Endothelial cell of umbilical vein (primary cell): Measurements from ENCODE around the gene ABTB1. TPM values are rescaled to one million over a fixed set of nuclear protein-coding genes. Genes with fewer than 3 reads are reported as not detected.
A peak's percentile ranks its signal among the peaks of the same experiment; 100 is the strongest.

ENCODE experiments used
- BruUV-seq: library from RNA; stranded (reverse); fragments of 400-500 nt; replicated peaks from 2 replicates; lab custom pipeline; 2021; lab: Mats Ljungman, UMichigan
- CTCF ChIA-PET: fragments of 300-600, 350-600 bp; sonication (Branson Sonifier 250); formaldehyde crosslinking; loops from one replicate; lab custom pipeline; 2021; ENCODE audit warnings: antibody characterized with exemption, inconsistent platforms; lab: Charles Lee
- POLR2A ChIA-PET: fragments of 300-600, 350-600 bp; sonication (Branson Sonifier 250); formaldehyde crosslinking; loops from one replicate; lab custom pipeline; 2021; ENCODE audit warnings: antibody characterized with exemption, inconsistent platforms; lab: Charles Lee
- DNase-seq: peaks from one replicate; pipeline ENCODE4 v3.0.0-alpha.2; 2011; ENCODE audit warnings: low read depth, low spot score
- FAIRE-seq: peaks from 2 replicates; lab custom pipeline; 2011; peaks lifted over from hg19 to GRCh38; lab: Jason Lieb, UNC
- H2AFZ ChIP-seq: 2 replicates; pipeline ENCODE4 v1.6.0; 2012; ENCODE audit warnings: low read depth, low read length, control low read depth, inconsistent platforms
- H3K27ac ChIP-seq: 2 replicates; pipeline ENCODE4 v1.5.1; 2011; ENCODE audit warnings: low read depth, mild to moderate bottlenecking, control low read depth, low read length, moderate library complexity; ENCODE audit not compliant: insufficient read depth
- H3K27me3 ChIP-seq, 2 experiments: 2 replicates each; pipeline versions ENCODE4 v1.6.0 to v1.6.1; 2011; ENCODE audit warnings: low read length in 2 of 2, mixed read lengths in 1 of 2; ENCODE audit not compliant: control insufficient read depth in 2 of 2, insufficient read depth in 2 of 2
- H3K36me3 ChIP-seq, 2 experiments: 2 replicates in 1 of 2; 3 replicates in 1 of 2; pipeline ENCODE4 v1.5.1; 2011; ENCODE audit warnings: low read length in 2 of 2, mild to moderate bottlenecking in 1 of 2, moderate library complexity in 1 of 2; ENCODE audit not compliant: control insufficient read depth in 2 of 2, insufficient read depth in 2 of 2; ENCODE audit errors: extremely low read depth in 1 of 2
- H3K4me1 ChIP-seq: 3 replicates; pipeline ENCODE4 v1.5.1; 2011; ENCODE audit warnings: mild to moderate bottlenecking, low read length; ENCODE audit not compliant: control insufficient read depth, insufficient read depth; ENCODE audit errors: extremely low read depth
- H3K4me2 ChIP-seq: 2 replicates; pipeline ENCODE4 v1.6.1; 2011; ENCODE audit warnings: low read length, control low read depth, mixed read lengths; ENCODE audit not compliant: insufficient read depth
- H3K4me3 ChIP-seq, 3 experiments: fragments of 200-600 bp in 1 of 3; sonication (generic), shearing (Covaris generic) in 1 of 3; replicated peaks in 1 of 3; 2 replicates each; pipeline ENCODE4 v1.5.1; 2011 to 2016; ENCODE audit warnings: control low read depth in 3 of 3, low read length in 3 of 3, mild to moderate bottlenecking in 2 of 3, inconsistent platforms in 1 of 3, low read depth in 1 of 3, moderate library complexity in 1 of 3; ENCODE audit not compliant: insufficient read depth in 1 of 3
- H3K79me2 ChIP-seq: 2 replicates; pipeline ENCODE4 v1.6.0; 2012; ENCODE audit warnings: low read length, inconsistent platforms; ENCODE audit not compliant: control insufficient read depth, insufficient read depth
- H3K9ac ChIP-seq: replicated peaks from 2 replicates; pipeline ENCODE3; 2011; ENCODE audit warnings: low read length, control low read depth; ENCODE audit not compliant: insufficient read depth; ENCODE audit errors: extremely low read depth
- H3K9me1 ChIP-seq: replicated peaks from 3 replicates; pipeline ENCODE4 v1.6.0; 2011; ENCODE audit warnings: mild to moderate bottlenecking, low read length; ENCODE audit not compliant: control insufficient read depth, insufficient read depth; ENCODE audit errors: extremely low read depth
- H3K9me3 ChIP-seq: replicated peaks from 2 replicates; pipeline ENCODE4 v1.5.1; 2012; ENCODE audit warnings: low read length, inconsistent platforms; ENCODE audit not compliant: control insufficient read depth, insufficient read depth
- H4K20me1 ChIP-seq: replicated peaks from 2 replicates; pipeline ENCODE3; 2011; ENCODE audit warnings: mild to moderate bottlenecking, low read length; ENCODE audit not compliant: control insufficient read depth, insufficient read depth; ENCODE audit errors: extremely low read depth
- EZH2 ChIP-seq: IDR thresholded peaks from 2 replicates; pipeline ENCODE4 v1.6.1; 2012; ENCODE audit warnings: borderline replicate concordance, low read depth, mild to moderate bottlenecking, moderate library complexity, low read length, inconsistent platforms; ENCODE audit not compliant: severe bottlenecking
- FOS ChIP-seq: IDR thresholded peaks from 2 replicates; pipeline ENCODE4 v1.6.1; 2011; ENCODE audit warnings: mild to moderate bottlenecking, low read length, moderate library complexity, borderline replicate concordance; ENCODE audit not compliant: insufficient read depth
- GATA2 ChIP-seq: IDR thresholded peaks from 2 replicates; pipeline ENCODE4 v1.7.0; 2011; ENCODE audit warnings: low read depth, mild to moderate bottlenecking, moderate library complexity, mixed read lengths, low read length; ENCODE audit not compliant: insufficient read length, insufficient read depth
- JUN ChIP-seq: IDR thresholded peaks from 2 replicates; pipeline ENCODE4 v1.6.1; 2011; ENCODE audit warnings: borderline replicate concordance, low read depth; ENCODE audit not compliant: insufficient read length, insufficient read depth
- MYC ChIP-seq: IDR thresholded peaks from one replicate; pipeline ENCODE4 v1.6.1; 2011; ENCODE audit warnings: mild to moderate bottlenecking, low read depth, low read length
- POLR2A ChIP-seq: IDR thresholded peaks from 2 replicates; pipeline ENCODE4 v1.6.1; 2012; ENCODE audit warnings: low read depth, mild to moderate bottlenecking, control low read depth, low read length
- POLR2AphosphoS5 ChIP-seq: IDR thresholded peaks from 2 replicates; pipeline ENCODE4 v1.6.1; 2012; ENCODE audit warnings: low read depth, mild to moderate bottlenecking, control low read depth, low read length, moderate library complexity; ENCODE audit not compliant: insufficient read depth
- dilution Hi-C: fragments of 300-500 bp; cut with MboI; formaldehyde crosslinking; loops from one replicate; pipeline ENCODE4 v1.15.0; 2019; ENCODE audit warnings: low sequenced_read_pairs; ENCODE audit not compliant: extremely low pct_ligation_motif_present
- intact Hi-C: fragments of 100-400 bp; cut with micrococcal nuclease; formaldehyde crosslinking; loops from one replicate; pipeline ENCODE4 v1.10.0; 2022
- polyA plus RNA-seq, 4 experiments: library from polyadenylated mRNA; depleted of rRNA in 3 of 4; stranded (reverse) in 3 of 4; unstranded in 1 of 4; fragments of >200 nt; gene quantifications; 2 replicates each; pipeline versions ENCODE4 v1.2.1 to v1.2.3, GENCODE V29; 2011 to 2012; ENCODE audit warnings: missing spikeins in 1 of 4
- total RNA-seq: library from RNA; stranded (reverse); gene quantifications from 2 replicates; pipeline ENCODE4 v1.2.3, GENCODE V29; 2021
- TF ChIP-seq, protein P1 (sequence below): IDR thresholded peaks from 2 replicates; pipeline ENCODE4 v1.6.1; 2011; ENCODE audit not compliant: insufficient read depth, insufficient read length
- TF ChIP-seq, protein P2 (sequence below), 2 donors: IDR thresholded peaks; 1 replicate in 1 of 2; 2 replicates in 1 of 2; pipeline ENCODE4 v1.5.1; 2011; ENCODE audit warnings: low read length in 2 of 2, mild to moderate bottlenecking in 2 of 2, moderate library complexity in 2 of 2, control low read depth in 1 of 2, inconsistent platforms in 1 of 2, low read depth in 1 of 2; ENCODE audit not compliant: insufficient read depth in 1 of 2; ENCODE audit errors: extremely low read depth in 1 of 2

The ABTB1 gene
- total and polyA plus RNA-seq, 2 donors (not counting 3 experiments of a cell fraction or from before 2014, with no cell fraction given): 15.2 to 25.1 TPM

DNA sequence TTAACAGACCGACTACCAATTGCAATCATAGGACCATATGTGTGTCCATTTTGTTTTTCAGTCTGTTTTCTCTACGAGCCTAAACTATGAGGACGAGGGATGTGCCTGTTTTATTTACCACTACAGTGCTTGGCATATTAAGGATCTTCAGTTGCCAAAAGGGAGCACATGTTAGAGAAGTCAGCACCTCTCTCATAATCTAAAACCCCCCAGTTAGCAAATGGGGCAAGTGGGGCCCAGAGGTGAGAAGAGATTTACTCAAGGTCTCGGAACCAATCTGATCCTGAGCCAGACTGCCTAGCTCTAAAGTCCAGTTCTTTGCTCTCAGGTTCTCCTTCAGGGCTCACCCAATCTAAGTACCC is 44.3 kb upstream of the ABTB1 start:
- BruUV-seq: no TSS peak
- Histone ChIP-seq H3K9ac (no peak overlapping the region), H2AFZ (no peak overlapping the region), H3K4me3 (no peak overlapping the region), H3K27ac (no peak overlapping the region), H4K20me1 (no peaks in the 10 kb centered on the region), H3K9me1 (no peaks in the 10 kb centered on the region), H3K27me3 (peaks cover 32 to 35% of the 10 kb centered on the region in 2 experiments), H3K9me3 (no peaks in the 10 kb centered on the region), H3K4me2 (no peak overlapping the region), H3K4me1 (peaks cover 6% of the 10 kb centered on the region), H3K36me3 (no peaks in the 10 kb centered on the region), H3K79me2 (no peaks in the 10 kb centered on the region)
- intact Hi-C loops: no loop called here
- FAIRE-seq (no peak), DNase-seq (no peak)
- dilution Hi-C loops: no loop called here
- no peak for TF ChIP-seq GATA2
- CTCF ChIA-PET: interaction anchor here (0.6 to 1.9 kb wide), 2 partner anchors 53 to 83 kb away, joined by 3 to 7 read pairs; no protein-coding TSS in a partner anchor
- POLR2A ChIA-PET: no interaction called here

DNA sequence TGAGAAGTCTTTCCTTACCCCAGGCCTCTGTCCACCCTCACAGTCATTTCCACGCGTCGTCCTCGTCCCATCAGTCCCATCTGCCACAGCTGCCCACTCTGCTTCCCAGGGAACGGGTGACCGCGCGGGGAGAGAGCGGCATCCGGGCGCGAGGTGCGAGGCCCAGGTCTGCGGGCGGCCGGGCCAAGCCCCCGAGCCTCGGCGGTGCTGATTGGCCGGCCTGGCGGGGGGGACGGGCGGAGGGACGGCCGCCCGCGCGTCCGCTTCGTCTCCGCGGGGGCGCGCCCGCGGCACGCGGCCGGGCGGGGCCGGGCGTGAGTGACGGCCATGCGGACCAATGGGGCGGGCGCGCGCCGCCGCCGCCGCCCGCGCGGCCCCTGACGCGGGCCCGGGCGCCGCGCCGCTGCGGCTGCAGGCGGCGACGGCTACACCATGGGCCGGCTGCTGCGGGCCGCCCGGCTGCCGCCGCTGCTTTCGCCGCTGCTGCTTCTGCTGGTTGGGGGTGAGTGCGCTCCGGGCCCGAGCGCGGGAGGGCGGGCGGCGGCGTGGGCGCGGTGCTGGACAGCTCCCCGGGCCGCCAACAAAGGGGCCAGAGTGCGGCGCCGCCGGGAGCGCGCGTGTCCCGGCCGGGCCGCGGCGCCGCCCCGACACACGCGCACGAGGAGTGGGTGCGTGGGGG is 43.8 kb upstream of the ABTB1 start, which contains the start of gene PODXL2:
Gene PODXL2 (plus strand): TSS at position 398 of the 679 bp plus-strand sequence. CDS start 35 bp downstream, at position 433.
- H2AFZ ChIP-seq: peak within 1 kb of the TSS; percentile 43
- TF ChIP-seq POLR2AphosphoS5 (no peak), JUN (no peak), FOS (no peak), EZH2 (no peak), POLR2A (no peak), MYC (no peak), GATA2 (no peak)
- TF ChIP-seq, protein P1, sequence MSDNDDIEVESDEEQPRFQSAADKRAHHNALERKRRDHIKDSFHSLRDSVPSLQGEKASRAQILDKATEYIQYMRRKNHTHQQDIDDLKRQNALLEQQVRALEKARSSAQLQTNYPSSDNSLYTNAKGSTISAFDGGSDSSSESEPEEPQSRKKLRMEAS: no peak
- TF ChIP-seq, protein P2, sequence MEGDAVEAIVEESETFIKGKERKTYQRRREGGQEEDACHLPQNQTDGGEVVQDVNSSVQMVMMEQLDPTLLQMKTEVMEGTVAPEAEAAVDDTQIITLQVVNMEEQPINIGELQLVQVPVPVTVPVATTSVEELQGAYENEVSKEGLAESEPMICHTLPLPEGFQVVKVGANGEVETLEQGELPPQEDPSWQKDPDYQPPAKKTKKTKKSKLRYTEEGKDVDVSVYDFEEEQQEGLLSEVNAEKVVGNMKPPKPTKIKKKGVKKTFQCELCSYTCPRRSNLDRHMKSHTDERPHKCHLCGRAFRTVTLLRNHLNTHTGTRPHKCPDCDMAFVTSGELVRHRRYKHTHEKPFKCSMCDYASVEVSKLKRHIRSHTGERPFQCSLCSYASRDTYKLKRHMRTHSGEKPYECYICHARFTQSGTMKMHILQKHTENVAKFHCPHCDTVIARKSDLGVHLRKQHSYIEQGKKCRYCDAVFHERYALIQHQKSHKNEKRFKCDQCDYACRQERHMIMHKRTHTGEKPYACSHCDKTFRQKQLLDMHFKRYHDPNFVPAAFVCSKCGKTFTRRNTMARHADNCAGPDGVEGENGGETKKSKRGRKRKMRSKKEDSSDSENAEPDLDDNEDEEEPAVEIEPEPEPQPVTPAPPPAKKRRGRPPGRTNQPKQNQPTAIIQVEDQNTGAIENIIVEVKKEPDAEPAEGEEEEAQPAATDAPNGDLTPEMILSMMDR (IDR thresholded peaks at IDR 0.05; ENCODE audit: extremely low read depth in 1 of 2, insufficient read depth in 1 of 2, low read depth in 1 of 2, low read length in 2 of 2): no peak
- dilution Hi-C loops: no loop called here

More for the DNA sequence above, 43.8 kb upstream of the ABTB1 start, which contains the start of gene PODXL2:
- no peaks in the 10 kb centered on the region for H4K20me1 ChIP-seq
- peak within 1 kb of the TSS; percentile 7 for H3K9ac ChIP-seq
- CTCF ChIA-PET: interaction anchor here (0.6 to 1.0 kb wide), 2 partner anchors 54 to 194 kb away, joined by 3 to 6 read pairs; no protein-coding TSS in a partner anchor
- BruUV-seq: no TSS peak
- H3K27ac ChIP-seq: no peak within 1 kb of the TSS
- peak within 1 kb of the TSS; percentile 24 for H3K4me2 ChIP-seq
- H3K27me3 ChIP-seq: peaks cover 32 to 35% of the 10 kb centered on the region in 2 experiments
- H3K4me3 ChIP-seq: peak within 1 kb of the TSS in 2 of 3 experiments; percentile 13 to 38
- H3K9me3 ChIP-seq: no peaks in the 10 kb centered on the region
- no peak for FAIRE-seq
- no peaks in the 10 kb centered on the region for H3K9me1 ChIP-seq
- H3K79me2 ChIP-seq: no peaks in the 10 kb centered on the region
- POLR2A ChIA-PET: no interaction called here
- intact Hi-C loops: no loop called here
- peaks cover 6% of the 10 kb centered on the region for H3K4me1 ChIP-seq
- H3K36me3 ChIP-seq: no peaks in the 10 kb centered on the region
- DNase-seq: peak; percentile 47
